Smooth muscle cell (in vitro differentiated cells): ENCODE measurements around the gene KLHL28. TPM values are rescaled to one million over a fixed set of nuclear protein-coding genes. Genes with fewer than 3 reads are reported as not detected.
A peak's percentile ranks its signal among the peaks of the same experiment; 100 is the strongest.
"Not testable (repeated sequence)": the region's sequence is repeated elsewhere in the genome, so short reads cannot be mapped to it uniquely, and the experiment has no call there.

Experiments used
- DNase-seq: peaks from one replicate; lab custom pipeline; 2025; ENCODE audit not compliant: unreplicated experiment; lab: John Stamatoyannopoulos, UW
- H2AFZ ChIP-seq: fragments of 200-600 bp; sonication (generic); 2 replicates; pipeline ENCODE4 v1.6.0; 2016; ENCODE audit warnings: antibody characterized with exemption, low read depth, mild to moderate bottlenecking
- H3F3A ChIP-seq: fragments of 200-600 bp; sonication (generic); 2 replicates; pipeline ENCODE4 v1.6.0; 2017; ENCODE audit warnings: antibody characterized with exemption, low read depth
- H3K27ac ChIP-seq: fragments of 200-600 bp; sonication (generic); 2 replicates; pipeline ENCODE4 v1.5.1; 2016; ENCODE audit warnings: low read depth, mild to moderate bottlenecking
- H3K27me3 ChIP-seq: fragments of 200-600 bp; sonication (generic); 2 replicates; pipeline ENCODE4 v1.6.1; 2016; ENCODE audit warnings: low read depth, mild to moderate bottlenecking
- H3K36me3 ChIP-seq: fragments of 200-600 bp; sonication (generic); 2 replicates; pipeline ENCODE4 v1.5.1; 2016; ENCODE audit warnings: low read depth
- H3K4me1 ChIP-seq: fragments of 200-600 bp; sonication (generic); 2 replicates; pipeline ENCODE4 v1.5.1; 2016; ENCODE audit warnings: low read depth
- H3K4me2 ChIP-seq: fragments of 200-600 bp; sonication (generic); 2 replicates; pipeline ENCODE4 v1.6.0; 2016; ENCODE audit warnings: mild to moderate bottlenecking
- H3K4me3 ChIP-seq: fragments of 200-600 bp; sonication (generic); 2 replicates; pipeline ENCODE4 v1.5.1; 2016; ENCODE audit warnings: mild to moderate bottlenecking
- H3K79me2 ChIP-seq: fragments of 200-600 bp; sonication (generic); 2 replicates; pipeline ENCODE4 v1.6.0; 2016; ENCODE audit warnings: low read depth, mild to moderate bottlenecking
- H3K9ac ChIP-seq: fragments of 200-600 bp; sonication (generic); 2 replicates; pipeline ENCODE4 v1.6.0; 2016; ENCODE audit warnings: low read depth
- H3K9me3 ChIP-seq: fragments of 200-600 bp; sonication (generic); replicated peaks from 2 replicates; pipeline ENCODE4 v1.5.1; 2016; ENCODE audit warnings: low read depth
- H4K20me1 ChIP-seq: fragments of 200-600 bp; sonication (generic); 2 replicates; pipeline ENCODE4 v1.6.0; 2016; ENCODE audit warnings: low read depth
- WGBS: methylation state at CpG from one replicate; pipeline ENCODE4 v1.1.7; 2016; ENCODE audit warnings: low lambda C conversion rate; 5-methylcytosine and 5-hydroxymethylcytosine counted together
- polyA plus RNA-seq: library from polyadenylated mRNA; unstranded; fragments of >200 nt; fragmentation: Nextera tagmentation; extraction: Ambion mirVana; gene quantifications from 2 replicates; pipeline ENCODE4 v1.2.1, GENCODE V29; 2016
- total RNA-seq: library from RNA; depleted of rRNA; stranded (reverse); fragments of >200 nt; gene quantifications from 2 replicates; pipeline ENCODE4 v1.2.3, GENCODE V29; 2014
- TF ChIP-seq, protein P1 (sequence below): fragments of 200-600 bp; sonication (generic); IDR thresholded peaks from 2 replicates; pipeline ENCODE4 v1.5.1; 2017; ENCODE audit warnings: borderline replicate concordance, mild to moderate bottlenecking, antibody characterized with exemption; ENCODE audit not compliant: insufficient read depth, poor library complexity, severe bottlenecking

The KLHL28 gene
- total and polyA plus RNA-seq, 2 experiments from 2014 or later, result 10.5 to 21.3 TPM

GRCh38 chr14:44895716-44896115, 66.0 kb downstream of the KLHL28 start:
- Histone ChIP-seq H3K9me3 (no peaks in the 10 kb centered on the region), H3K27ac (peak overlapping the region; percentile 97), H3F3A (peaks cover 9% of the 10 kb centered on the region), H3K9ac (peak overlapping the region; percentile 58), H3K36me3 (no peaks in the 10 kb centered on the region), H2AFZ (no peak overlapping the region), H3K27me3 (no peaks in the 10 kb centered on the region), H3K4me2 (peak overlapping the region; percentile 62), H4K20me1 (no peaks in the 10 kb centered on the region), H3K4me1 (peaks cover 13% of the 10 kb centered on the region), H3K4me3 (no peak overlapping the region), H3K79me2 (no peaks in the 10 kb centered on the region)
- DNase-seq, result no peak
- WGBS, result 22% methylated on average over 2 of the region's 2 CpGs
- TF ChIP-seq, protein P1, sequence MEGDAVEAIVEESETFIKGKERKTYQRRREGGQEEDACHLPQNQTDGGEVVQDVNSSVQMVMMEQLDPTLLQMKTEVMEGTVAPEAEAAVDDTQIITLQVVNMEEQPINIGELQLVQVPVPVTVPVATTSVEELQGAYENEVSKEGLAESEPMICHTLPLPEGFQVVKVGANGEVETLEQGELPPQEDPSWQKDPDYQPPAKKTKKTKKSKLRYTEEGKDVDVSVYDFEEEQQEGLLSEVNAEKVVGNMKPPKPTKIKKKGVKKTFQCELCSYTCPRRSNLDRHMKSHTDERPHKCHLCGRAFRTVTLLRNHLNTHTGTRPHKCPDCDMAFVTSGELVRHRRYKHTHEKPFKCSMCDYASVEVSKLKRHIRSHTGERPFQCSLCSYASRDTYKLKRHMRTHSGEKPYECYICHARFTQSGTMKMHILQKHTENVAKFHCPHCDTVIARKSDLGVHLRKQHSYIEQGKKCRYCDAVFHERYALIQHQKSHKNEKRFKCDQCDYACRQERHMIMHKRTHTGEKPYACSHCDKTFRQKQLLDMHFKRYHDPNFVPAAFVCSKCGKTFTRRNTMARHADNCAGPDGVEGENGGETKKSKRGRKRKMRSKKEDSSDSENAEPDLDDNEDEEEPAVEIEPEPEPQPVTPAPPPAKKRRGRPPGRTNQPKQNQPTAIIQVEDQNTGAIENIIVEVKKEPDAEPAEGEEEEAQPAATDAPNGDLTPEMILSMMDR, result no peak

- Histone ChIP-seq H3K4me1 (peaks cover 11% of the 10 kb centered on the region), H3K79me2 (no peaks in the 10 kb centered on the region), H3K27me3 (no peaks in the 10 kb centered on the region), H4K20me1 (no peaks in the 10 kb centered on the region), H3F3A (peaks cover 12% of the 10 kb centered on the region), H3K4me2 (no peak overlapping the region), H3K36me3 (no peaks in the 10 kb centered on the region), H3K27ac (no peak overlapping the region), H3K9me3 (no peaks in the 10 kb centered on the region), H3K9ac (no peak overlapping the region), H3K4me3 (no peak overlapping the region), H2AFZ (no peak overlapping the region)
- TF ChIP-seq, protein P1, result no peak
- DNase-seq, result no peak
- WGBS, result 93% methylated on average over 2 of the region's 2 CpGs
Observed at GRCh38 chr14:44893535-44893934, 68.2 kb downstream of the KLHL28 start.

- not testable (repeated sequence) for H3K4me1 ChIP-seq
- 70% methylated on average over 2 of the region's 3 CpGs for WGBS
Observed at GRCh38 chr14:44891726-44892372, 69.9 kb downstream of the KLHL28 start.

DNA sequence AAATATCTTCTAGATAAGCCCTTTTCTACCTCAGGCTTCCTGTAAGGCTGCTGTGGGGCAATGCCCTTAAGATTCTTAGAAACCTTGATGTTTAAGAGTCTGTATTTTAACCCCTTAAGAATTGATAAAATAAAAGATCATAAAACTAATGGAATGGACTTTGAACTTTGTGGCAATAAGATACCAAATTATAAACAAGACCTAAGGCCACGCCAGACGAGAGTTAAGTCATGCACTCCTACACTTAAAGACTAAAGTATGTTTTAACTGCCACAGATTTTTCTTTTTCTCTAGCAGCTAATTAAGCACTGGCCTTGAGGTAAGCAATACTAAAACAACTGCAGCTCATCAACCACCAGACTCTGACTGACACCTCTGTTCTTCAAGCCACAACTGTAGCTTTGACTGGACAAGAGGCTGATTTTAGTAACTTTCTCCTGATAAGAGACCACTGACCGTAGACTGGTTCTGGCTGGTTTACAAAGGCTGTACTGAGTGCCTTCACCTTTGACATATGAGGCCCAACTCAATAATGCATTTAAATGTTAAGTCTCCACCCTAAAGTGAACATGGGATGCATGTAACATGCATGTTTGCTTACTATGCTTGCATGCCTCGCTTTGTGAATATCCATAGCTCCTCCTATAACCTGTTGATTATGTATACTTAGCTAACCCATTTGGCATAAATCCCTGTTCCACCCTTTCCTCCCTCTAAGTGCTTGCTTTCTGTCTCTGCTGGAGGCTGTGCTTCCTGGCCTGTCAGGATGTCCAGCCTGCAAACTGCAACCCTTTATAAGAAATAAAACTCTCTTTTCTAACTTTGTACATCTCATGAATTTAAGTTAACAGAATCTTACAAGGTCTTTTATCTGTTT, 71.9 kb downstream of the KLHL28 start:
- peak overlapping the region; percentile 6 for H3K27ac ChIP-seq
- no peak overlapping the region for H2AFZ ChIP-seq
- no peaks in the 10 kb centered on the region for H3K79me2 ChIP-seq
- H3K9me3 ChIP-seq, result no peaks in the 10 kb centered on the region
- no peaks in the 10 kb centered on the region for H3K4me1 ChIP-seq
- peaks cover 4% of the 10 kb centered on the region for H3F3A ChIP-seq
- TF ChIP-seq, protein P1, result no peak
- no peaks in the 10 kb centered on the region for H3K36me3 ChIP-seq
- 45% methylated on average over 4 of the region's 4 CpGs for WGBS
- H4K20me1 ChIP-seq, result no peaks in the 10 kb centered on the region
- H3K4me3 ChIP-seq, result no peak overlapping the region
- no peak overlapping the region for H3K9ac ChIP-seq
- no peaks in the 10 kb centered on the region for H3K27me3 ChIP-seq
- no peak for DNase-seq
- no peak overlapping the region for H3K4me2 ChIP-seq

More at GRCh38 chr14:44891726-44892372, 69.9 kb downstream of the KLHL28 start:
- not testable (repeated sequence) for H3K36me3 ChIP-seq, H3K27me3 ChIP-seq, H3K79me2 ChIP-seq, H3K9ac ChIP-seq, DNase-seq, H3K27ac ChIP-seq, H2AFZ ChIP-seq, H3K4me2 ChIP-seq, H4K20me1 ChIP-seq, H3K4me3 ChIP-seq, H3K9me3 ChIP-seq
- peaks cover 12% of the 10 kb centered on the region for H3F3A ChIP-seq
